Activated CD4-positive, alpha-beta T cell treated with anti-CD3 and anti-CD28 coated beads, Interleukin-2, amount 50 U/mL, for 24 hours (primary cell): ENCODE results near the gene FNTB.

ENCODE experiments used
- DNase-seq, 2 donors: peaks; one replicate each; pipeline ENCODE4 v3.0.0-alpha.2; 2020; ENCODE audit warnings: low read depth in 1 of 2, low spot score in 1 of 2

FNTB gene

DNA sequence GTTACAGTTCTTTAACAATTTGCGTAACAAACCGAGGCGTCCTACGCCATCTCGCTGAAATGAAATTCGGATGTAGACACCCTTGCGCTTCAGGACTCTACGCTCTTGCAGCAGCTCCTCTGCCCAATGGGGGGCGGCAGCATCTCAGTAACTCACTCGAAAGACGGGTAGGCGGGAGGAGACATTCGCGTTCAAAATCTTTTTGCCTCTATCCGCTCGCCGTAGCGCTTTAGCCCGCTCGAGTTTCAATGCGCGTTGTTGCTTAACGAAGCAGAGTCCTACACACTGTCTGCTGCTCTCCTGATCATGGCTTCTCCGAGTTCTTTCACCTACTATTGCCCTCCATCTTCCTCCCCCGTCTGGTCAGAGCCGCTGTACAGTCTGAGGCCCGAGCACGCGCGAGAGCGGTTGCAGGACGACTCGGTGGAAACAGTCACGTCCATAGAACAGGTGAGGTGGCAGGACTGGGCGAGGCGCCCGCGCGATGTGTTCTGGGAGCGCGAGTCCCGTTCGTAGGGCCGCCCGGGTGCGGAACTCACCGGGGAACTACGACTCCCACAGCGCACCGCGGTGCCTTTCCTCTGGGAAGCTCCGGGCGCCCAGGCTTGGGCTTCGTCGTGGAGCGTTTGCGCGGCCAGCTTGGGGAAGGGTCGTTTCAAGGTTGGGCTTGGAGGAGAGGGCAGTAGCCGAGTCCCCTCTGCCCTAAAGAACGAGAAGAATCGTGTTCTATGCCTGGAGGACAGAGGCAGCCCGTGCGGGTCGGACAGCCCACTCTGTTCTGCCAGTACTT, at the start of gene FNTB:
FNTB (plus strand) TSS at position 248 of the 790 bp plus-strand sequence; CDS start at position 307, 59 bp downstream.
- DNase-seq: peak; percentile 85 to 92

DNA sequence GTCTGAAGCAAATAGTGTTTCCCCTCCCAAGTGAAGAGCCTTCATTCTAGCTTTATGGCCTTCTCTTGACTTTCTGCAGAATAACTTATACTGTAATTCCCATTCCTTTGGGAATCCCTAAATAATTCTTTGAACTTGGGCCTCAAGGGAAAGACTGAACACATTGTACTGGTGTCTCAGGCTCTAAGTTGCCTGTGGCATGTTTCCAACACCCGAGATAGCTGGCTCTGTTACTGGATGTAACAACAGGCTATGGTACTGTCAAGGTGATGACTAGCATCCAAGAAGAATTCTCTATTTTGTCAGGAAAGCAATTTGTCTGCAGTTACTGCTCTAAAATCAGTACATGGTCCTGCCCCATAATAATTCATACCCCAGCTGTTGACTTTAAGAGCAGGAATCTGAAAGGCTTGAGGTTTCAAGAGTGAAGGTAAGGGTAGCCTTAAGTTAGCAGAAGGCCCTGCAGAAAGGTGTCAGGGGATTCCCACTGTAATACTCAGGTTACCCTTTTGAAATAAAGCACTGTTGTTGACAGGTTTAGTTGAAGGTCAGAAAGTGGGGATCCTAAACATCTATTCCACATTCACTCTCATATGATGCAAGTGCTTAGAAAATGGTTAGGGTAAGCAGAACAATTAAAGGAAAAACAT, 49.4 kb upstream of the FNTB start:
- DNase-seq: no peak

GRCh38 chr14:64937821-64938193, 48.9 kb upstream of the FNTB start:
- no peak for DNase-seq

DNA sequence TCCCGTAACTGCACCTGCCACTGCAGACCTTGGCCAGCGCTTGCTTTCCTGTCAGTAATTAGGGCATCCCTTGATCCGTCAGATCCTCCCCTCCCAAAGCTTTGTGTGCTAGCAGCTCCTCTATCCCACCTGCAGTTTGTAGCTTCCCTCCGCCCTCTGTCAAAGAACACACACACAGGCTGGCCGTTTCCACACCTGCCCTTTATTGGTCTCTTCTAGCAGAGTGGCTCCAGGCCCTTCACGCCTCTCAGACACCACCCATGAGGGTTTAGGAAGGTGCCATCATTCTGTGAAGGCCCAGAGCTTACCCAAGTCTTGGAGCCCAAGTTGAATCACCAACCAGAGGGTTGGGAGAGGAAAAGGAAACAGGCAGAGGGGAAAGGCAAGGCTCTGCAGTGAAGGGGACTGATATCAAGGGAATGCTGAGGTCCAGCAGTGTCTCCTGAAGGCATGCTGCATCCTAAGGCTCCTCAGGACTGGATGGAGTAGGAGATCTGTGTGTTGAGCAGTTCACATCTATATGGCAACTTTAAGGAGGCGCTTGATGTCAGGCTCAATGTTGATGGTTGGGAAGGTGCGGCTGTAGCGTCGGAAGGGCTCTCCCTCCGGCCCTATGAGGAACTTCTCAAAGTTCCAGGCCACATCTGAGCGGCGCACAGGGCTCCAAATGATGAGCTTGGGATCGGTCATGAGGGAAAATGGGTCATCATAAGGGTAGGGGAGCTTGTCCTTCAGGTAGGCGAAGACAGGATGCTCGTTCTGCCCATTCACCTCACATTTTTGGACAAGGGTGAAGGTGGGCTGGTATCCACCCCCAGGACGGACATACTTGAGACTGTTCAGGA, 47.5 kb upstream of the FNTB start:
- DNase-seq: no peak

DNA sequence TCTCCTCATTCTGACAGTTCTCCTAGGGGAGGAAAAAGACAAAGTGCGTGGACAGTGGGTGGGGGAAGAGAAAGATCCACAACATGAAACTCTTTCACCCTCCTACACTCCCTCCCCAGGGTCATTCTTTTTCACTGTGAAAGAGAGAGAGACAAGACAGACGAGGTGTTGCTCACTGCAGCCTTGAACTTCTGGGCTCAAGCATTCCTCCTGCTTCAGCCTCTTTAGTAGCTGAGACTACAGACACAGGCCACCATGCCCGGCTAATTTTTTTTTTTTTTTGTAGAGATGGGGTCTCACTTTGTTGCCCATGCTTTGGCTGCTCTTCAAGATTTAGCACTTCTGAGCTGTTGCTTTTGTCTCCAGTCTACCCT, 46.9 kb upstream of the FNTB start:
- DNase-seq: no peak

GRCh38 chr14:64940336-64940910, 46.3 kb upstream of the FNTB start:
- no peak for DNase-seq

GRCh38 chr14:64942531-64943111, 44.1 kb upstream of the FNTB start, which contains the start of gene GPX2:
Gene GPX2 (minus strand): TSS chr14:64942745. CDS start chr14:64942726, 19 bp downstream.
- DNase-seq: no peak

DNA sequence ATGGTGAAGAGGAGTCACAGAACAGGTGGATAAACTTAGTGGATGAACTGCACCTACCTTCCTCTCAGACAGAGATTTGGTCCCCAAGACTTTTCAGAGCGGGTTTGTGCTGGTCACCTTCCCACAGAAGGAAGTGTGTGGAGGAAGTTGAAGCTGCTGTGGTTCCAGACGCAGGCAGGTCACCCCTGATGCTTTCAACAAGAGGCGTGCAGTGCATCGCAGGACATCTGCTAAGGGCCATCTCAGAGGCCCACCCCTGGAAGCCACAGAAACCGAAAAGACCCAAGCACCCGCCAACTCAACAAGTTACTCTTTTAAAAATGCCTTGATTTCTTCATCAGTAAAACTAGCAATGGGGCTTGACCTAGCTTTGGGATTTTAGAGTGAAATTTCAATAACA, 43.1 kb upstream of the FNTB start:
- DNase-seq: no peak

DNA sequence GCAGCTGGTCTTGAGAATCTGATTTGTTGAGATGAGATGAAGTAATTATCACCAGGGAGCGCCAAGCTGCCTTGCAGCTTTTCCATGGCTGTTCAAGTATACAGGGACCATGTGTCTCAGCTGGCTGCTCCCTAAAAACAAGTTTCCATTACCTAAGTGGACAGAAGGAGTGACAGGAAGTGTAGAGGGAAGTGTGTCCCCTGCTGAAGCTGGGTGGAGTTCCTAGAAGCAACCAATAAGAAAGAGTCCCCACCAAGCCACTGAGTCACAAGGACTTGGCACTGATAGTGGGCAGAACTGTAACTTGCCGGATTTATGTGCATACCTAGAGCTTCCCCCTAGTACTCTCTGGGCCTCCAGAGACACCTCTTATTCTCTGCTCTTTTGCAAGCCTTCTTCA, 42.7 kb upstream of the FNTB start:
- DNase-seq: no peak

- no peak for DNase-seq
These were observed 41.8 kb upstream of the FNTB start for GRCh38 chr14:64944861-64945260.

DNA sequence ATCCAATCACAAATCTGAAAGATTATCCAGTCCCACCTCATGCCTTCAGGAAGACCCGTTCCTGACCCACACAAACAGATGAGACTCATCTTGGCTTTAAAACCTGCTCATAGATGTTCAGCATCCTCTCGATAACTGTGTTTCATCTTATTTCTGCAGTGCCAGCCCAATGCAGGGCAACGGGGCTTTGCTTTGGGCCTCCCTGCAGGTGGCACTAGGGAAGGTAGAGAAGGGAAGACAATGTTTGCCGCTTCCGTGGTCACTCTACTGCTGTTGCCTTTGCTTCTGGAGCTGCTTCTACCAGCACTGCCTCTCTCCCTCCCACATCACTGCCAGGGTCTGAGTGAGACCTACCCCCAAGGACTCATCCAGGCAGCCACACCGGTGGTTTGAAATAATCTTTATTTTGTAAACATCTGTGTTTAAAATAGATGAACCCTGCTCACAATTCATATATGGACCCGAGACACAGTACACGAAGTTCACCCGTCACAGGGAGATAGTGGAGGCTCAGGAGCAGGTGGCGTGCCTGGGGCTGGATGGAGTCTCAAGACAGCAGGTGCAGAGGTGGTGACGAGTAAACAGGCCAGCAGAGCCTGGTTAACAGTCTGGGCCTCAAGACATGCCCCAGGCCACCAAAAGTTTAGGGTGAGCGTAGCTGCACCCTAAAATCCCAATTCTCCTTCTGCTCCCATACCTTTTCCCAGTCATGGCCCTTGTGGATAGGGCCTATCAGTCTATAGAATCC, 41.1 kb upstream of the FNTB start:
- DNase-seq: no peak

DNA sequence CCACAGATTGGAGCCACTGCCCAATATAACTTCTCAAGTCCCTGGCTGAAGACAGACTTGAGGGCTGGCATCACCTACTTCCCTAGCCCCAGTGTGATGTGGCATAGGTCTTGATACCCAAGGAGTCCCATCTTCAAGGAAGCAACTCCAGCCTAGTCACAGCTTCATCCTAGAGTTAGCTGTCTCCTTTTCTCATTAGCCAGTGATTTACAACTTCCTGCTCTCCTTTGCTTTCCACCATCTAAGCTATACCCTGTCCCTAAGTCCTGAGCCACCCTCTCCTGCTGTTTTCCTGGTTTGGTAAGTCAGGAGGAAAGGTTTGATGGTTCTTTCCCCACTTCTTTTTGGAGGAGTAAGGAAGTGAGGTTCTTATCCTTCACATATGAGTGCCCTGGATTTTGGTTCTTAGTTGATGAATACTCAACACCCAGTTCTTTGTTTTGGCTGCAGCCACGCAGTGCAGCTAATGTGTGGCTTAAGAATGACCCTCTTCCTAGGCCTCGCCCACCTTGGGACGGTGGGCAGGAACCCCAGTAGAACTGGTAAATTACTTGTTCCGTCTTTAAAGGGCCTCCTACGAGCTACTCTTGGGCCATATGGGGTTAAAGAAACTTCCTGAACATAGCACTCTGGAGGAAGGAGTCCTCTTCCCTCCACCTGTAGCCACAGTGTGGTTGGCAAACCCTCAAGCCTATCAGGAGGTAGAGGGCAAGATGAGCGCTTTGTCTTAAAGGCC, 40.2 kb upstream of the FNTB start:
- no peak for DNase-seq

DNA sequence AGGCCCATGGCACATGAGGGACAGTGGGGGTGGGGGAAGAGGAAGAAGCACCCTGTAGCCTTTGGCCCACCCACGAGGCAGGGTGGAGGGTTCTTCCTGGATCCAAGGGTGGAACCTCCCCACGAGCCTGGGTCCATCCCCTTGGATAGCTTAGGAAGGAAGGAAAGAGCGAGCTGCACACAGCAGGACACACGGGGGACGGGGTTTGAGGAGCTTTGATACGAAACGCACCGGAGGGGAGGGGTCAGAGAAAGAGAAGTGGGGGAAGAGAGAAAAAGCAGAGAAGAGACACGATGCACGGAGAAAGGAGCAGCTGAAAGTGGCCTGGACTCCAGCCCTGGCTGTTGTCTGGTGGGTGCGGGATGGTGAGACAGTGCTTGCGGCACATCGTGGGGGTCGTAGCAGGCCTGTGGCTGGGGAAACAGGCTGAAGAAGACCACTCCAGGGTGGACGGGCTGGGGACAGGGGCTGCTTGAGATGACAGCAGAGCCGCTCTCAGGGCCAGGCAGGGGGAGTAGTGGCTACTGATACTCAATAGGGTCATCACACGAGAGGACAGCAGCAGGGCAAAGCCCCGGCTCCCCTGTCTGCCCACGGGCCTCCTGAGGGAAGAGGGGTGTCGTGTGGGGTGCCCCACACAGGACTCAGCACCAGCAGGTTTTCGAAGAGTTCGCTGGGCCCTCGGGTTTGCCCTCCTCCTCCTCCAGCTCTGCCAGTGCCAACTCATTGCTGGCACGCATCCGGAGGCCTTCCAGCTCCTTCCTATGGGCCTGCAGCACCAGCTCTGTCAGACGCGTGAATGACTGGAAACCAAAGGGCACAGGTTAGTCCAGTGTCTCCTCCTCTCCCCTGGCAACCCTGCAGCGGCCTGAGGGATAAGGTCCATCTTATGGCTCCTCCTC, 38.7 kb upstream of the FNTB start:
- no peak for DNase-seq

- DNase-seq: no peak
These were observed 38.0 kb upstream of the FNTB start for GRCh38 chr14:64948612-64949210.

- no peak for DNase-seq
These were observed 35.8 kb upstream of the FNTB start for GRCh38 chr14:64950889-64951288.

DNA sequence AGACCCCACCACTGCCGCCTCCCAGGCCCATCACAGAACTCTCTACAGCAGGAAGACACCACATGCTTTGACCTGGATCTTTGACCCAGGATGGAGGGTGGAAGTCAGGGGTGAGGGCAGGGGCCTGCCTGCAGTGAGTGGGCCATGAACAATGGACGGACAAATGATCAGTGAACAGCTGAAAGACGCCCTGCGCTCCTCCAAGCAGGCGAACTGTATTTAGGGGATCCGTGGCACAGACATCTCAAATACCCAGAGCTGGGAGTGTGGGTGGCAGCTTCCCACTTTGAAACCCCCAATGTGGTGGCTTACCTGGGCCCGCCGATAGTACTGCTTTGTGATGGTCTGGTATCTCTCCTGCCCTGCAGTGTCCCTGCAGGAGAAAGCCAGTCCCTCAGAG, 35.4 kb upstream of the FNTB start:
- DNase-seq: no peak

GRCh38 chr14:64951724-64952123, 35.0 kb upstream of the FNTB start:
- DNase-seq: no peak

GRCh38 chr14:64952598-64953309, 33.9 kb upstream of the FNTB start:
- DNase-seq: no peak
